Measurements from ENCODE around the gene PPM1J.

GRCh38 chr1:112762541-112763500 lies 47.7 kb upstream of the PPM1J start:
- TF ChIP-seq CTCF (IDR thresholded peaks at IDR 0.05 in 8 of 11, conservative IDR thresholded peaks at IDR 0.05 in 3 of 11) (no peak), POLR2A (IDR thresholded peaks at IDR 0.05) (no peak), POLR2AphosphoS5 (IDR thresholded peaks at IDR 0.05) (no peak)

All from spleen (tissue), 7 donors.